GM18526 (cell line): ENCODE data around the gene GAP43.

Experiments
- POLR2A ChIP-seq: IDR thresholded peaks from 3 replicates; pipeline ENCODE4 v1.6.1; 2011; ENCODE audit not compliant: insufficient read length; ENCODE audit errors: extremely low read depth

The GAP43 gene

DNA sequence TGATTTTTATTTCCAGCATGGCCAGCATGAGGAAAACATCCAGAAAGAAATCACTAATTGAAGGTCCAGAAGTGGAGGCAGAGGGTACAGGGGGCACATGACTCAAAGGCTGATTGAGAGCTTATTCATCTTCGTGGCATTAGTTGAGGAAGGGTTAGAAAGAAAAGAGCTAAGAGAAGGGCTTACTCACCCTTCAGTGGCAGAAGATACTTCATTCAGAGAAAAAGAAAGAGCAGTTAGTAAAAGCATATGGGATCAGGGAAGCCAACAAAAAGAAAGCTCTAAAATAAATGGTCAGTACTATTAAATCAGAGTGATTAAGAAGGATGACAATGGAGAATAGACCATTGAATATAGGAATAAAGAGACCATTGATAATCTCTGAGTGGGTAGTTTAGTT lies 25.2 kb downstream of the GAP43 start:
- no peak for TF ChIP-seq POLR2A

DNA sequence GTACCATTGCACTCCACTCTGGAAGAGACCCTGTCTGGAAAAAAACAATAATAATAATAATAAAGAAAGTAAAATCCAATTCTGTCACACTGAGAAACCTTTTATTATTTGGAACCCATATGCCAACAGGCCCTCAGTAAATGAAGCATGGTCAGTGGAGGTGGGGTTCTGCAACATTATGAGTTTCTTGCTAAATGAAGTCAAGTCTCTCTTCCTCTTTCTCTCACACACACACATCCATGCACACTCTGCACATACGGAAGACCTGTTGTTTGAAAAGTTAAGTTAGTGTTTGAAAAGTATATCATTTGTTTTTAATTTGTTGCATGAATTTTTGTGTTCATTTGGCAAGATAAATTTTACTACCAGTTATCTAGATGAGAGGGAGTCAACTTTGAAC lies 27.8 kb downstream of the GAP43 start:
- no peak for TF ChIP-seq POLR2A

DNA sequence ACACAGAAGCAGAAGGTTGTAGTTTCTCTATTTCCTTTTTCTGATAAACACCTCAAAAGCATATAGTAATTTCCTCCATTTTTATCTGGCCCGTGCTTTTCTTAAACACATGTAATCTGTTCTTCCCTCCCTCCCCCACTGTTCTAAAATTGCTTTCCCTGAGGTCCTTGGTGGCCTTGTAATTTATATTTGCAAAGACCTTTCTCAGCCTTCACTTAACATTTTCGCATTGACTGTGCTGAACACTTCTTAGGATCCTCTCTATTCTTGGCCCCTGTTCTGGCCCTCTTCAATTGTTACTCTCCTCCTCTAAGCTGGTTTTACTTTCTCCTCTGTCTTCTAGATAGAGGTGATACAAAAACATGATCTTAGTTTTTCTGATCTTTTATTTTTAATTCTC lies 28.3 kb downstream of the GAP43 start:
- no peak for TF ChIP-seq POLR2A

DNA sequence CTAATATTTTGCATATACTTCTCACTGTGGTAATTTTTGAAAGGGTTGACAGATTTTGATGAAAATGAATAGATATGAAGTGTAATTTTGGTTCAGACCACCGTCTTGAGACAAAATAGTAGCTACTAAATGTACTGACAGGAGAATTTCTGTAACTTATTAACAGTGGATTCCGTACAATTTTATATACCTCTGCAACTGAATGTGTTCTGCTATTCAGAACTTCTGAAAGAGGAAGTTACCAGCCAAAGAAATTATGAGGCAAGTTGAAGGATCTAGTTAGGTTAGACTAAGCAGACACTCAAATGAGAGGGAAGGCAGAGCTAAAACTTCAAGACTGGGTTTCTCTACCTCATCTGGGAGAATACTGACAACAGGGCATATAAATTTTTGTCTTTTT lies 29.4 kb downstream of the GAP43 start:
- TF ChIP-seq POLR2A = no peak

DNA sequence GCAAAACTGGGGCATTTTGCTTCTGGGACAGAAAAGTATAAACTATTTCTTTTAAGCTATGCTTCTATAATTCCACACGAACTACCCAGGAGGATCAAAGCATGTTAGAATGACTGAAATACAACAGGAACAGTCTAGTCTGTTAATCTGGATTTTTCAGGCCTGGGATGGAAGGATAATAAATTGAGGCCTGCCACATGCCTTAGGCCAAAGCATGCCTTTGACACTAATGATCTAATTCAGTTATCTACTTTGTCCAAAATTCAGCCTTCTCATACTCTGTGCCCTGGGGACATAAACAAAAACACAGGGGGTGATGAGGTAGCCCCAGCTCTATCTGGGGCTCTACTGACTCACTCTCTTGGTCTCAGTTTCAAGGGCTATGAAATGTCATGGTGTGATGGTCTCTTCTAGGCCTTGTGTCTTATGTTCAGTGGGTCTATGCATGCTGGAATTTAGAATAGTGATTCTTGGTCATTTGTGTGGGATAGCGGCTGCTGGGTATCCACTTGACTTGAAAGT lies 32.5 kb downstream of the GAP43 start:
- no peak for TF ChIP-seq POLR2A

DNA sequence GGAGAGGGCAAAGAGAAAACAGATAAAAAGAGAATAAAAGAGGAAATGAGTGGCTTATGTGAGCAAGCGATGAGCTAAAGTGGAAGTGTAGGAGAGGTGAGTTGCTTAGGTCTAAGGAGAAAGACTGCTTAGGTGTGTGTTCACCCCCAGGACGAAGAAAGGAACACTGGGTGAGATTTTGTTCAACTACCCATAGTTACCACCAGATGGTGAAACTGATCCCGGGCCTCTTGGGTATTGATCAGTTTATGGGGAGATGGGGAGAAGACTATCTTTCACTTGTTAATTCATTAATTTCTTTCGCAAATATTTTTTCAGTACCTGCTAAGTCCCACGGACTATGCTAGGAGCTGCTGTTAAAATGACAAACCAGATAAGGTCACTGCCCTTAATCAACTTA lies 33.9 kb downstream of the GAP43 start:
- no peak for TF ChIP-seq POLR2A

DNA sequence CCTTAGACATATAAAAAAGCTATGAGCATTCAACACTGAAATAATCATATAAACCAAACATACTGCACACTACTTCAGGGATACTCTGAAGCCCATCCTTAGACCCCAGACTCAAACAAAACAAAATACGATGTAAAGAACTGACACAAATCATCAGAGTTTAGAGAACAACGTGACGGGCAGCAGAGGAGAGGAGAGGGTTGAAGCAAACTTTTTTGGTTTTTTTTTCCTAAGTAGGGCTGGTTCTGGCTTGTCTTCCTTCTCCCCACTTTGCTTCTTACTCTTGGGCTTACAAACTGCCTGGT lies 34.7 kb downstream of the GAP43 start:
- no peak for TF ChIP-seq POLR2A

DNA sequence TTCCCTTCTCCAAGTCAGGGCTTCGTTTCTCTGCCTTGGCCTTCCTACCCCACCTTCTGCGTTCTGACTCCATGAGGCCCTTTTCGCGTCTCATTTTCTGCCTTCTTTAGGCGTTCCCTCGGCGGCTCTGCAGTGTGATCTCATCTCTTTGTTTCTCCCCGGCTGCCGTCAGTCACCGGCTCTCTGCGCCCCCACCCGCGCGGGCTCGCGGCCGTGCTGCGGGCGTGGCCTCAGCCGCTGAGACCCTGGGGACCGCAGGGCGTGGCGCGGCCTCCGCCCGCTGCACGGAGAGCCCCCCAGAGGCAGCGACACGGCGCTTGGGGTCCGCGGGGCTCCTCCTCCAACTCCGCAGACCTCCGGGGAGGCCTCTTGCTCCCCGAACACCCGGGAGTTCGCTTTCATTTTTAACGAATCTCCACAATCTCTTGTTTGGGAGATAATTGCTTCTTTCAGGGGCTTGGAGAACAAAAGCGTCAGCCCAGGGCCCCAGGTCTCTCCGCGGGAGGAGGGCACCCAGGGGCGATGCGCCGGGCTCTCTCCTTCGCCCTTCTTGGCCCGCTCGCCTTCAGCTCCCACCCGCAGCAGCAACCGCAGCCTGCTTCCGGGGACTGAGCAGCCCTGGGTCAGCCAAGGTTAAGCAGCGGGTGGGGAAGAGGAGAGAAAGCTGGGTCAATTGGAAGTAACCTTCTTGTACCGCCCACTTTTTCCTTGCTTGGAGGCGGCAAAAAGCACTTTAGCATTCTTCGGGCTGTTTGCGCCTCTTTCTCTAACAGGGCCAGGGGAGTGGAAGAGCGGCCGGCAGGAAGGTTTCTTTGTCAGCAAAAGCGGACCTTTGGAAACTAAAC lies 35.2 kb downstream of the GAP43 start:
- no peak for TF ChIP-seq POLR2A

DNA sequence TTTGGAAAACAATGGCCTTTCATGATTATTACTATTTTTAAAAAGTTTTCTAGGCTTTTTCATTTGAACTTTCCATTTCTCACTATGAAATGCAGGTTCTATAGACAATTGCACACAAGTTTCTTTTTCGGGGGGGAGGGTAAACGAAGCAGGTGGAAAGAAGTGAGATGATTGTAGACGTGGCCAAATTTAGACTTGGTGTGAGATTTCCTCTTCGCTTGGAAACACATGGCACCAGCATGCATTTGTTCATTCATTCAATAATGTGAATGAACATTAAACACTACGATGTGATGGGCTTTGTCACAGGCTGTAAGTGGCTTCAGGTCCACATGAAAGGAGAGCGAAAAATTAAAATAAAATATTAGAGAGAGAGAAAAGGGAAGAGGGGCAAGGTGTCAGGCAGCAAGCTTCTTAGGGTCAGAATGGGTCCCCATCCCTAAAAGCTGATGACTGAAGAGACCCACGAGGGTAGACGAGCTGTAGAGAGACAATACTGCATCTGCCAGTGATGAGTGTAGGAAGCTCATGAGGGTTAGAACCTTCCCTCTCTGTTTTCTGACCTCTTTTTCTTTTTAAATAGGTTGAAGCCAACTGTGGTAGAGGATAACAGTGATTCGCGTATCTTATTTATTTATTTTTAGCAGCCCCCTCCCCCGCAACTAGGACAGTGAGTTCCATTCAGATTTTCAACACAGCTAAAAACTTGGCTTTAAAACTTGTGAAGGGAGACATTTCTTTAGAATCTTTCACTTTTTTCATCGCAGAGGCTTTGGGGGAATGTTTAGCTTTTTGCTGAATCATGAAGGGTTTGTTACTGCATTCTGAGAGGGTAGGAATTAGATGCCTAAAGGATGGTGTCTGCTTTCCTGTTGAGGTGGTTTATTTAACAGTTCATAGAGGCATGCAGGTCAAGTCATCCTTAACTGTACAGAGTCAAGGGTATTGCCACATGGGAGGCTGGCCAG lies 36.2 kb downstream of the GAP43 start:
- TF ChIP-seq POLR2A = no peak

DNA sequence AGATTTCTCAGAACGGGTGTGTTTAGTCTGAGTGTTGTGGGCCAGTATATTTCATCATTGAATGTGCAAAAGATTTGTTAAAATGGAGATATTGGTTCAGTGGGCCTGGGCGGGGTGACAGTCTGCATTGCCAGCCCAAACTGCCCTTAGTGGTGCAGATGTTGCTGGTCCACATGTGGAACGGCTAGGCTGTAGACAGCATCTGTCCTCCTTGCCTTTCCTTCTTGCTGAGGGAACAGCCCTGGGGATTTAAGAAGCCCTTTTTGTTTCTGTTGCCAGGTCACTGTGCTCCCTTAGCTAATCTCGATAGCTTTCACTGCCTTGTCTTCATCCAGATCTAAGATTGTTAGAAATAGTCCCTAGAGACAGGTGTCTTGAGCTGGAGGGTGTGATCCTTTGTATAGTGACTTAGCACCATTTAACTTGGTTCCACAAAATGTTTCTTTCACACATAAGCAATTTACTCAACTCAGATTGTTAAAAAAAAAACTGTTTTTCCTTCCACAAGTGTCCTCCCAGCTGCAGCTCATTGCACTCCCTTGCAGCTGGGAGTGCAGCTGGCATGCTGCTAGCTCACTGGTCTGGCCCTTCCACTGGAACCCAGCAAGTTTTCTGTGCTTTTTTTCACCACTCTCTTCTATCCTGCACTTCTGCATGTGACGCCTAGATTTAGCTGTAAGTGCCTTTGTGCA lies 37.5 kb downstream of the GAP43 start:
- no peak for TF ChIP-seq POLR2A

DNA sequence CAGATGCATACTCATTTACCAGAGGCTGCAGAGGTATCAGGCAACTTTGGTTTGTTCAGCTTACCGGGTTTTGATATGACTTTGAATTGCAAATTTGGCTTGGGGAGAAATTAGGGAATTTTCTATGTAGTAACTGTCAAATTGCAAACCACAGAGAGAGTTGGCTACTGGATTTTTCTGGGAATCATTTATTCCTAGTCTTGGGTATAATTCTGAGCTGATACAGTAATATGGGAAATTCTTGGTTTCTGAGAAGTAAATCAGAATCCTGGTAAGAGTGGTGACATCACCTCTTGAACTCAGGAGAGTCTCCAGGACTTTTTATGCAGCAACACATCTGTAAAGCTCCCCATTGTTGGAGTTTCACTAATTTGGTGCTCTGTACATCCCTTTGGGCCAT lies 39.0 kb downstream of the GAP43 start:
- no peak for TF ChIP-seq POLR2A

DNA sequence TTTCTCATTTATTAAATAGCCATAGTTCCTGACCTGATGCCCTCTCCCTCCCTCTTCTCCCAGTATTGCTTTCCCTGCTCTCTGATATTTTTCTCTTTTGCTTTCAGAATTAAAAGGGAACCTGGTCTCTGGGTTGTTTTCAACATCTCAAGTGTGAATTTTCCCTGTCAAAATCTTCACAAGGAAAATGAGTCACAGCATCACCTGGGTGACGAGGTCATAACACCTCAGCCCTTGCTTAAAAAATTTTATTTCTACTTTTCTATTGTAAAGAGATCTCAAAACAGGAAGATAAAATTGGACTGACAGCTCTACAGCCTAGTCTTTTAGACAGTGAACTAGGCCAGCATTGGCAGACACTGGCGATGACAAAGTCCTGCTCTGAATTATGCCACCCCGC lies 40.1 kb downstream of the GAP43 start:
- TF ChIP-seq POLR2A = no peak

DNA sequence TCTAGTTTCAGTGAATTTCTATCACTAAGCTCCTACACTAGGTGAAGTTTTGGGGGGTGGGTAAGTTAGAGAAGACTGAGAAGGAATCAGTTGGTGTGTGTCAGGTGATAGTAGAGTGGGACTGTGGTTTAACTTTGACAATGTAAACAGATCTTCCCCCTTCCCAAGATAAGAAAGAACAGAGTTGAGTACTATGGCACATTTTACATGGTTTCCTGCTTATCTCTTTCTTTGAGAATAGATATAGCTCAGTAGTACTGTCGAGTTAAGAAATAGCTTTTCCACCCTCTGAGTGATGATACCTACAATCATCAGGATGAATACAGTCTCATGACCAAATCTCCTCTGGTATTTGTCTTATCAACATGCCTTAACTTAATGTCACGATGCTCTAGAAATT lies 42.8 kb downstream of the GAP43 start:
- no peak for TF ChIP-seq POLR2A

DNA sequence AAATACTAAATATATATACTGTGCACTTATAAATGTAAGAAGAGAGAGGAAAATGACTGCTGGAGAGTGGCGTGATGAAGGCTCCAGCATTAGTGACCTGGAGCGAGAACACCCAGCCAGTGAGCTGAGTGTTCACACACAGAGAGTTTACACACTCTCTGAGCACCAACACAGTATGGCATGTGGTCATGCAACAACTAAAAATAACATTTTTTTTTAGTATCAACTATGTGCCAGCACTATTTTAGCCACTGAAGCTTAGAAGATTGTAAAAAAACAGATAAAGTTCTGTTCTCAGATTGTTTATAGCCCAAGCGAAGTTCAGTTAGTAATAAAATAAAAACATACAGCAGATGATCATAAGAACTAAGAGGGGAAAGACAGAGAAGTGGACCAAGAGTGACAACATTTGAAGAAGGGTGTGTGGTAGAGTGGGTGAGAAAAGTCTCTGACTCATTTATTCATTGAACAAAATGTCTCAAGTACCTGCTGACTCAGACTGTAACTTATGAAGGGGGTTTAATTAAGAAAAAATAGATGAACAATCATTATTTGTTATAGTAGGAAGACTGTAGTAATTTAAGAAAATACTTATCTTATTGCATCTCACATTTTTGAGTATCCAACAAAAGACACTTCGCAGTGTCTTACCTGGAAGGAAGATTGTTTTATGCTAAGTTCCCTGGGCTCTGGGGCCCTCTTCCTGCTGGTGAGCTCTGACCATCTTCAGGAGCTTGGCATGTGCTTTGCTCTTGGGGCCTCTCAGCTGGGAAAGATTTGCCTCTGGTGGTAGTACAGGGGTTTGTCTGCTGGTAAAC lies 43.8 kb downstream of the GAP43 start:
- no peak for TF ChIP-seq POLR2A

DNA sequence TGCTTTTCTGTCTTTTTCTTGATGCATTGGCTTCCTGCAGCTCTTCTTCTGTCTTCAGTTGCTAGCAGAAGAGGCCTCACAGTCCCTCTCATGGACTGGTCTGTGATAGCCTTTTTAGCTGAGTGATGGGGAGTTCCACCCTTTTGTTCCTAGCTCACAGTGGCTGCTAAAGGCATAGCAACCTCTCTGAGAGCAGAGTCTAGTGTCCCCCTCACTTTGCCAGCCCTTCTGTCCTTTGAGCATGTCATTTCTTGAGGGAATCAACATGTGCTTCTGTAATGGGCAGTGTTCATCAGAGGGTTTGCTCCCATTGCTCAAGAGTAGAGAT lies 44.4 kb downstream of the GAP43 start:
- no peak for TF ChIP-seq POLR2A

DNA sequence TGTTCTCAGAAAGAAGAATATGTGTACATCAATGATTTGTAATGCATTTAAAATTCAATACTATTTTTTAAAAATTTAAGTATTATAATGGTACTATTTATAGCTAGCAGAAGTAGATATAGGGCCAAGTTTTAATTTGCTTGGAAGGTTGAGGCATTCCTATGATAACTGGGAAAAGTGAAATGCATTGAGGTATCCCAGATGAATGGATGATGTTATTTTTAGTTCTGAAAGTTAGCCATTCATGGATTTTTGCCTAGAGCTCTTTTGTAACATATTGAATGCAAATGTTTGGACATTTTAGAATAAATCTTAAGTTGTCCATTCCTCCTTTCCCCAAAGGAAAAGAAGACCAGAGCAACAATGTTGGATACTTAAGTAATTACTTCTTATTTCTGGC lies 47.6 kb downstream of the GAP43 start:
- no peak for TF ChIP-seq POLR2A
